Spleen (tissue), 11 donors: ENCODE results near the gene TBC1D24. TPM values are rescaled to one million over a fixed set of nuclear protein-coding genes. Genes with fewer than 3 reads are reported as not detected.

Experiments
- DNase-seq: peaks from one replicate; pipeline ENCODE4 v3.0.0-alpha.2; 2020
- H3K27ac ChIP-seq, 8 donors: fragments of 200-600 bp; sonication (generic) in 7 of 8; 1 replicate in 4 of 8; 2 replicates in 4 of 8; pipeline versions ENCODE4 v1.5.0 to v1.8.0; 2016 to 2021; ENCODE audit warnings: inconsistent platforms in 4 of 8, mild to moderate bottlenecking in 4 of 8, moderate library complexity in 1 of 8
- H3K27me3 ChIP-seq, 7 donors: fragments of 200-600 bp; sonication (generic) in 6 of 7; replicated peaks in 1 of 7; 1 replicate in 4 of 7; 2 replicates in 3 of 7; pipeline versions ENCODE4 v1.5.0 to v1.8.0; 2016 to 2021; ENCODE audit warnings: inconsistent platforms in 3 of 7, mild to moderate bottlenecking in 1 of 7
- H3K36me3 ChIP-seq, 6 donors: fragments of 200-600 bp; sonication (generic) in 5 of 6; 1 replicate in 4 of 6; 2 replicates in 2 of 6; pipeline versions ENCODE4 v1.5.0 to v1.8.0; 2016 to 2021; ENCODE audit warnings: inconsistent platforms in 2 of 6
- H3K4me1 ChIP-seq, 6 donors: fragments of 200-600 bp; sonication (generic) in 5 of 6; 1 replicate in 3 of 6; 2 replicates in 3 of 6; pipeline versions ENCODE4 v1.5.0 to v1.8.0; 2016 to 2021; ENCODE audit warnings: inconsistent platforms in 3 of 6
- H3K4me3 ChIP-seq, 8 donors: fragments of 200-600 bp; sonication (generic) in 7 of 8; 1 replicate in 4 of 8; 2 replicates in 4 of 8; pipeline versions ENCODE4 v1.5.0 to v1.8.0; 2016 to 2021; ENCODE audit warnings: inconsistent platforms in 4 of 8, mild to moderate bottlenecking in 4 of 8, moderate library complexity in 2 of 8
- H3K9me3 ChIP-seq, 8 donors: fragments of 200-600 bp; sonication (generic) in 7 of 8; 1 replicate in 4 of 8; 2 replicates in 4 of 8; pipeline versions ENCODE4 v1.5.0 to v1.8.0; 2016 to 2021; ENCODE audit warnings: inconsistent platforms in 4 of 8
- POLR2A ChIP-seq, 3 donors: fragments of 450-650 bp; IDR thresholded peaks; one replicate each; pipeline ENCODE4 v1.5.1; 2017; ENCODE audit warnings: antibody characterized with exemption in 3 of 3, mild to moderate bottlenecking in 1 of 3
- POLR2AphosphoS5 ChIP-seq, 3 donors: sonication (generic); formaldehyde crosslinking; IDR thresholded peaks; one replicate each; pipeline ENCODE4 v1.5.1; 2017; ENCODE audit warnings: antibody characterized with exemption in 3 of 3
- WGBS, 5 donors: extraction: QIAGEN DNeasy Blood & Tissue Kit in 3 of 5; methylation state at CpG; one replicate each; pipeline versions ENCODE4 v1.1.5 to v1.1.7; 2013 to 2018; 5-methylcytosine and 5-hydroxymethylcytosine counted together
- intact Hi-C: fragments of 100-400 bp; cut with DNase I; formaldehyde crosslinking; loops from one replicate; pipeline ENCODE4 v1.15.0; 2023; ENCODE audit warnings: low total_unique reads
- polyA plus RNA-seq, 3 donors: library from polyadenylated mRNA; stranded (reverse); fragments of 200-250 nt; gene quantifications; one replicate each; pipeline ENCODE4 v1.2.1, GENCODE V29; 2013
- total RNA-seq, 7 donors: library from RNA; depleted of rRNA in 3 of 7; stranded (reverse); fragments of >200 nt in 3 of 7; fragmentation: NEBNext Ultra II Directional in 4 of 7; extraction: Animal tissue kit (Norgen Biotek cat#: 25700) in 4 of 7; gene quantifications; one replicate each; pipeline versions ENCODE4 v1.1.0 to v1.2.1, GENCODE V29; 2016 to 2021
- TF ChIP-seq, protein P1 (sequence below), 11 experiments: fragments of 200-600 bp in 7 of 11; fragments of 450-650 bp in 4 of 11; sonication (generic) in 4 of 11; IDR thresholded peaks in 8 of 11; conservative IDR thresholded peaks in 3 of 11; 1 replicate in 7 of 11; 2 replicates in 4 of 11; pipeline versions ENCODE4 v1.4.0 to v1.8.0; 2016 to 2021; ENCODE audit warnings: antibody characterized with exemption in 11 of 11, inconsistent platforms in 4 of 11, mild to moderate bottlenecking in 1 of 11
- donor health status: healthy with polysubstance abuse.
- donor health status: DM: no; HTN: no; CAD: no; lungs with moderate emphysema.
- donor health status: DM: no; HTN: no; CAD: no.
- donor health status: Bipolar disorder and iron deficiency.
- donor health status: healthy.
- donor health status: DM: no; HTN: no; CAD: no.
- donor health status: DM: yes; HTN: yes; CAD: no.

The TBC1D24 gene
- total and polyA plus RNA-seq, 10 donors, result 2.2 to 15.3 (median 11.3) TPM

DNA sequence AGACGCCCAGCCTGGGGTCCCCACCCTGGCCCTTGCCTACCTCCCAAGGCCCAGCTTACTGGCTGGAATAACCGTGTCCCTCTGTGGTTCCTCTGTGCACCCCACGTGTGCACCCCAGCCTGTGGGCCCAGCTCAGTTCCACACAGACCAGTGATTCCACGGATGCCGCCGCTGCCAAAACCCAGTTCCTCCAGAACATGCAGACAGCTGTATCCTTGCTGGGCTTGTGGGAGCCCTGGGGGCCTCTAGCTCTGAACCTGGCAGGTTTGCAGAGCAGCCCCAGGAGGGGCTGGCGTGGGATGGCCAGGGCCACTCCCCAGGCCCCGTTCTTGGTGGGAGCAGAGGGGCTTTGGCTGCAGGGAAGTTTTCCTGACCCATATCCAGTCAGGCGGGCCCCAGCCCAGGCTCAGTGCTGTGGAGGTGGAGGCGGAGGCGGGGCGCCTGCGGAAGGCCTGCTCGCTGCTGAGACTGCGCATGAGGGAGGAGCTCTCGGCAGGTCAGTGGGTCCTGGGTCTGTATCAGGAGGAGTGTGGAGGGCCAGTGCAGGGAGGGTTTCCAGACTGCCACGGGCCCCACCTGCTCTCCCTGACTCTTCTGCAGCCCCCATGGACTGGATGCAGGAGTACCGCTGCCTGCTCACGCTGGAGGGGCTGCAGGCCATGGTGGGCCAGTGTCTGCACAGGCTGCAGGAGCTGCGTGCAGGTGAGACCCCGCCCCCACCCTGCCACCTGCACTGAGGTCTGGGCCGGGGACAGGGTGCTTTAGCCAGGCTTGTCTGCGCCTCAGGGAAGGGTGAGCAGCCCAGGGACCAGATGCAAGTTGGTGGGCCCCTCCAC lies 12.7 kb upstream of the TBC1D24 start:
- Histone ChIP-seq H3K27ac (no peak overlapping the region), H3K4me1 (peaks cover 0 to 30% (median 21%) of the 10 kb centered on the region in 6 donors), H3K36me3 (peaks cover 0 to 6% (median 0%) of the 10 kb centered on the region in 6 donors), H3K9me3 (no peaks in the 10 kb centered on the region), H3K4me3 (no peak overlapping the region), H3K27me3 (peaks cover 0 to 11% (median 1%) of the 10 kb centered on the region in 7 donors)
- intact Hi-C loops, result no loop called here
- TF ChIP-seq, protein P1, sequence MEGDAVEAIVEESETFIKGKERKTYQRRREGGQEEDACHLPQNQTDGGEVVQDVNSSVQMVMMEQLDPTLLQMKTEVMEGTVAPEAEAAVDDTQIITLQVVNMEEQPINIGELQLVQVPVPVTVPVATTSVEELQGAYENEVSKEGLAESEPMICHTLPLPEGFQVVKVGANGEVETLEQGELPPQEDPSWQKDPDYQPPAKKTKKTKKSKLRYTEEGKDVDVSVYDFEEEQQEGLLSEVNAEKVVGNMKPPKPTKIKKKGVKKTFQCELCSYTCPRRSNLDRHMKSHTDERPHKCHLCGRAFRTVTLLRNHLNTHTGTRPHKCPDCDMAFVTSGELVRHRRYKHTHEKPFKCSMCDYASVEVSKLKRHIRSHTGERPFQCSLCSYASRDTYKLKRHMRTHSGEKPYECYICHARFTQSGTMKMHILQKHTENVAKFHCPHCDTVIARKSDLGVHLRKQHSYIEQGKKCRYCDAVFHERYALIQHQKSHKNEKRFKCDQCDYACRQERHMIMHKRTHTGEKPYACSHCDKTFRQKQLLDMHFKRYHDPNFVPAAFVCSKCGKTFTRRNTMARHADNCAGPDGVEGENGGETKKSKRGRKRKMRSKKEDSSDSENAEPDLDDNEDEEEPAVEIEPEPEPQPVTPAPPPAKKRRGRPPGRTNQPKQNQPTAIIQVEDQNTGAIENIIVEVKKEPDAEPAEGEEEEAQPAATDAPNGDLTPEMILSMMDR (IDR thresholded peaks at IDR 0.05 in 8 of 11, conservative IDR thresholded peaks at IDR 0.05 in 3 of 11), result no peak
- TF ChIP-seq POLR2AphosphoS5 (IDR thresholded peaks at IDR 0.05) (no peak), POLR2A (IDR thresholded peaks at IDR 0.05) (no peak)
- no peak for DNase-seq
- 87 to 97% (median 94%) methylated on average over 11 to 23 of the region's 23 CpGs for WGBS, 5 donors

DNA sequence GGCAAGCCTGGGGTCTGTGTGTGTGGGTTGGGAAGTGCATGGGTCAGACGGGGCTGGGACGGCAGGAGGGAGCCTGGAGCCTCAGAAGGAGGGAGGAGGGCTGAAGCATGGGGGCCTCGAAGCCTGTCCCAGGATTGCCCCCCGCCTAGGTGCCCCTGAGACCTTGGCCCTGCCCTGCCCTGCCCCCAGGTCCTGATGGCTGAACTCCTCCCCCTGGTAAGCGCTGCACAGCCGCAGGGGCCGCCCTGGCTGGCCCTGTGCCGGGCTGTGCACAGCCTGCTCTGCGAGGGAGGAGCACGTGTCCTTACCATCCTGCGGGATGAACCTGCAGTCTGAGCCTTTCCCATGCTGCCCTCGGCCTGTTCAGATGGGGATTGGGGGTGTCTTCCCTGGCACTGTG lies 10.6 kb upstream of the TBC1D24 start:
- Histone ChIP-seq H3K27me3 (peaks cover 0 to 32% (median 22%) of the 10 kb centered on the region in 7 donors), H3K36me3 (no peaks in the 10 kb centered on the region), H3K4me1 (peaks cover 13 to 43% (median 36%) of the 10 kb centered on the region in 6 donors), H3K9me3 (no peaks in the 10 kb centered on the region), H3K4me3 (no peak overlapping the region), H3K27ac (no peak overlapping the region)
- DNase-seq, result no peak
- intact Hi-C loops, result no loop called here
- 73 to 95% (median 86%) methylated on average over 5 to 12 of the region's 12 CpGs for WGBS, 5 donors
- TF ChIP-seq POLR2A (IDR thresholded peaks at IDR 0.05) (no peak), POLR2AphosphoS5 (IDR thresholded peaks at IDR 0.05) (no peak)
- TF ChIP-seq, protein P1 (IDR thresholded peaks at IDR 0.05 in 8 of 11, conservative IDR thresholded peaks at IDR 0.05 in 3 of 11), result no peak

DNA sequence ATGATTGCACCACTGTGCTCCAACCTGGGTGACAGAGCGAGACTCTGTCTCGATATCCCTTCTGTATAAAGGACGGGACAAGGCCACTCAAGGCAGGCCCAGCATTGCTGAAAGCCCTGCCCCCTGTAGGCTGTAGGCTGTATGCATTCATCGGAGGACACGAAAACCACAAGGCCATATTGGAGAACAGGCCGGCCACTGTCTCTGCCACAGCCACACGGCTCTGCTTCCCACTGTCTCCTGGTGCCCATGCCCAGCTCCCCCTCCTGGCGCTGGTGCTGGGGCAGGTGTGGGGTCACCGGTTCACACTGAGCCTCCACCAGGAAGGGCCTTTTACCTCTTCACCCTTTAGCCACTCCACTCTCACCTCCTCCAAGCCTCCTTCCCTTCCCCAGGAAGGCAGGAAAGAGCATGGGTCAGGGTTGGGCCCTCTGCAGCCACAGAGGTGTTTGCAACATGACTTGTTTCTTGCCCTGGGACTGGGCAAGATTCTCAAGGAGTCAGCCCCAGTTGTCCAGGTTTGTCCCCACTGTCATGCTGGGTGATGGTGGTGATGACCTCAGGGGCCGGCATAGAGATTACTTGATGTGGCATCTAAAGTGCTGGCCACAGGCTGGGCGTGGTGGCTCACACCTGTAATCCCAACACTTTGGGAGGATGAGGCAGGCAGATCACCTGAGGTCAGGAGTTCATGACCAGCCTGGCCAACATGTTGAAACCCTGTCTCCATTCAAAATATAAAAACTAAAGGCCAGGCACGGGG lies 9.1 kb upstream of the TBC1D24 start:
- intact Hi-C loops, result no loop called here
- H3K9me3 ChIP-seq, result no peaks in the 10 kb centered on the region
- no peak for DNase-seq
- no peak overlapping the region for H3K27ac ChIP-seq
- no peaks in the 10 kb centered on the region for H3K36me3 ChIP-seq
- H3K27me3 ChIP-seq, result peaks cover 0 to 47% (median 36%) of the 10 kb centered on the region in 7 donors
- no peak for TF ChIP-seq POLR2A (IDR thresholded peaks at IDR 0.05)
- TF ChIP-seq, protein P1 (IDR thresholded peaks at IDR 0.05 in 8 of 11, conservative IDR thresholded peaks at IDR 0.05 in 3 of 11), result peak in 1 of 11 experiments; percentile 35
- 78 to 88% (median 85%) methylated on average over 11 to 12 of the region's 12 CpGs for WGBS, 5 donors
- peaks cover 14 to 43% (median 33%) of the 10 kb centered on the region in 6 donors for H3K4me1 ChIP-seq
- H3K4me3 ChIP-seq, result no peak overlapping the region
